HUDEP-2 (cell line): ENCODE measurements around the gene SIRT3.
"Not testable (repeated sequence)": the region's sequence is repeated elsewhere in the genome, so short reads cannot be mapped to it uniquely, and the experiment has no call there.

Experiments
- DNase-seq, 76 experiments: peaks; one replicate each; lab custom pipeline; 2025; ENCODE audit not compliant: unreplicated experiment in 76 of 76; lab: John Stamatoyannopoulos, UW

SIRT3 gene

DNA sequence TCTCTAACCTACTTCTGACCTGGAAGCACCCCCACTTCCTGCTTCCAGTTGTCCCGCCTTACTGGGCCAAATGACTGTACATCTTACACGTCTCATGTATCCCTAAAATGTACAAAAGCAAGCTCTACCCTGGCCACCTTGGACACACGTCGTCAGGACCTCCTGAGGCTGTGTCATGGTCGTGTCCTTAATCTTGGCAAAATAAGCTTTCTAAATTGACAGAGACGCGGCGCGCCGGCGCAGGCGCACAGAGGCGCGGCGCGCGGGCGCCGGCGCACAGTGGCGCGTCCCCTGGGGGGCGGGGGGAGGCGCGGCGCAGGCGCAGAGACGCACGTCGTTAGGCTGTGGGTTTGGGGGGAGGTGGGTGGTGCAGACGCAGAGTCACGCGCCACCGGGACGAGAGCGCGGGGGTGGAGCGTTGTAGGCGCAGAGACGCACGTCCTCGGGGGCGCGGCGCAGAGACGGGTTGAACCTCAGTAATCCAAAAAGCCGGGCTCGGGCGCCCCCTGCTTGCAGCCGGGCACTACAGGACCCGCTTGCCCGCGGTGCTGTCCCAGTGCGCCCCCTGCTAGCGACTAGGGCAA is 46.9 kb downstream of the SIRT3 start:
- DNase-seq = not testable (repeated sequence)

DNA sequence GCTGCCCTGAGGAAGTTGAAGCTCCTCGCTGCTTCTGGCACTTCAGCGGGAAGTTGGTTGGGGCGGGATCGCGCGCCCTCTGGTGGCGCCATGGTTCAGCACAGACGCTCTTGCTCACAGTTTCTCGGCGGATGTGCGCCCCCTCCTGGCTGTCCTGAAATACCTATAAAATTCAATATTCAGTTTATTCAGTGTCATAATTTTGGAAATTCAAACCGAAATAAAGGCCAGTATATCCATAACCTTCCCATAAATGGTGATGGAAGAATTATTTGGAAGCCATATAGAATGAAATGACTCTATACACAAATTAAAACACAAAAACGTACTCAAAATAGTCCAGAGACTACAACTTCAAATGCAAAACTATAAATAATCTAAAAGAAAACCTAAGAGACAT is 55.9 kb downstream of the SIRT3 start:
- not testable (repeated sequence) for DNase-seq
